Esophagus squamous epithelium (tissue), 4 donors: ENCODE data around the gene CD55.

ENCODE experiments used
- CTCF ChIP-seq, 6 experiments: fragments of 450-650 bp in 4 of 6; fragments of 200-600 bp in 2 of 6; sonication (generic) in 2 of 6; IDR thresholded peaks; one replicate each; pipeline ENCODE4 v1.5.1; 2016 to 2019; ENCODE audit warnings: antibody characterized with exemption in 6 of 6, mild to moderate bottlenecking in 4 of 6, moderate library complexity in 4 of 6
- POLR2A ChIP-seq, 4 donors: fragments of 450-650 bp; IDR thresholded peaks; one replicate each; pipeline ENCODE4 v1.6.1; 2017; ENCODE audit warnings: antibody characterized with exemption in 4 of 4, mild to moderate bottlenecking in 4 of 4, moderate library complexity in 3 of 4

GRCh38 chr1:207361889-207362288 is 40.4 kb downstream of the CD55 start:
- TF ChIP-seq CTCF (IDR thresholded peaks at IDR 0.05) (no peak), POLR2A (IDR thresholded peaks at IDR 0.05) (no peak)
